ENCODE data around the gene ENOSF1.
A peak's percentile ranks its signal among the peaks of the same experiment; 100 is the strongest.

DNA sequence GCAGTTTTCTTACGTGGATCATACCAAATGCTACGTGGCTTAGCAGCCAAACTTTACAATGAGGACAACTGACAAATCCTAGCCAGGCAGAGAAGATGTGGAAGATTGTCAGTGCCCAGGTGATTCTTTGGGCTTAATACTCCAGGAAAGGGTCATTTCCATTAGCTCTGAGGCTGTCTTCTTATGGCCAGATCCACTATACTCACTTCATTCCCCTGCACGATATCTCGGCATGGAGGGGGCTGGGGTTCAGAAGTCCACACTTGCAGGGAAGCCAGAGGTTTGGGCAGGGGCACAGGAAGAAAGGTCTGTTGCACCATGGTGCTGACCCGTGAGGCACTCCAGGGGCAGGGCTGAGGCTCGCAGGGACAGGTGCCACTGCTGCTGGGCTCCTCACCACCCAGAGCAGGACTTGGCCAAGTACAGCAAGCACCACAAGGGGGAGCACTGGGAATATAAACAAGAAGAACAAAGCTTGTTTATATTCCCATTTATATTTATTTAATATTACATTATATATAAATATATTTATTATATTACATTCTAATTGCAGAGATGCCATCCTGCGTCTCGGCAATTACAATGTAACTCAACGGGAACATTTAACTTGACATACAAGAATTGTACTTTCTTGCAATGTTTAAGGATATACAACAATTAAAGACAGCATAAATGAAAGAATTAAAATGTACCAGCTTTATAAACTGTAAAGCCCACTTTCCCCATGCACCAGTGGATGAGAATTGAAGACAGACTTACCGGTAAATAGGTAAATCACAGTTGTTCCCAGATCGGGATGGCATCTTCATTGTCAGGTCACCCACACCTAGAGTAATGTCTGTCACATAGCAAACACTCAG lies 88.4 kb downstream of the ENOSF1 start:
- TF ChIP-seq, protein P1, sequence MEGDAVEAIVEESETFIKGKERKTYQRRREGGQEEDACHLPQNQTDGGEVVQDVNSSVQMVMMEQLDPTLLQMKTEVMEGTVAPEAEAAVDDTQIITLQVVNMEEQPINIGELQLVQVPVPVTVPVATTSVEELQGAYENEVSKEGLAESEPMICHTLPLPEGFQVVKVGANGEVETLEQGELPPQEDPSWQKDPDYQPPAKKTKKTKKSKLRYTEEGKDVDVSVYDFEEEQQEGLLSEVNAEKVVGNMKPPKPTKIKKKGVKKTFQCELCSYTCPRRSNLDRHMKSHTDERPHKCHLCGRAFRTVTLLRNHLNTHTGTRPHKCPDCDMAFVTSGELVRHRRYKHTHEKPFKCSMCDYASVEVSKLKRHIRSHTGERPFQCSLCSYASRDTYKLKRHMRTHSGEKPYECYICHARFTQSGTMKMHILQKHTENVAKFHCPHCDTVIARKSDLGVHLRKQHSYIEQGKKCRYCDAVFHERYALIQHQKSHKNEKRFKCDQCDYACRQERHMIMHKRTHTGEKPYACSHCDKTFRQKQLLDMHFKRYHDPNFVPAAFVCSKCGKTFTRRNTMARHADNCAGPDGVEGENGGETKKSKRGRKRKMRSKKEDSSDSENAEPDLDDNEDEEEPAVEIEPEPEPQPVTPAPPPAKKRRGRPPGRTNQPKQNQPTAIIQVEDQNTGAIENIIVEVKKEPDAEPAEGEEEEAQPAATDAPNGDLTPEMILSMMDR (IDR thresholded peaks at IDR 0.05), result peak; percentile 59 to 81 (median 74)
- TF ChIP-seq POLR2A (IDR thresholded peaks at IDR 0.05), result no peak

Data from heart left ventricle (tissue), 13 donors.